ENCODE results near the gene OSBP2.
"Not testable (repeated sequence)": the region's sequence is repeated elsewhere in the genome, so short reads cannot be mapped to it uniquely, and the experiment has no call there.

DNA sequence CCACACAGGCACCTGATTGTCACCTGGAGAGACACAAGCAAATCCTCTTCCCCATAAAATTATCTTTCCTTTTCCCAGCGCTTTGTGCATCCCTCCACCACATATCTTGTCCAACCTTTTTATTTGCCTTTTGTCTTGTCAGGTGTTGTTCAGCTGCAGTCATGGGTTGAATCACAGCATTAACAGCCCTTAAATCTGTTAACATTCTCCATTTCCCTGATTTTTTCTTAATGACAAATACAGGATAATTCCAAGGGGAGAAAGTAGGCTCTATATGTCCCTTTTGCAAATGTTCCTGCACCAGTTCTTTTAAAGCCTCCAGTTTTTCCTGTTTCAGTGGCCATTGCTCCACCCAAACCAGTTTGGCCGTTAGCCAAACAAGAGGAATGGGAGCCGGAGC, 18.1 kb upstream of the OSBP2 start:
- TF ChIP-seq, protein P1, sequence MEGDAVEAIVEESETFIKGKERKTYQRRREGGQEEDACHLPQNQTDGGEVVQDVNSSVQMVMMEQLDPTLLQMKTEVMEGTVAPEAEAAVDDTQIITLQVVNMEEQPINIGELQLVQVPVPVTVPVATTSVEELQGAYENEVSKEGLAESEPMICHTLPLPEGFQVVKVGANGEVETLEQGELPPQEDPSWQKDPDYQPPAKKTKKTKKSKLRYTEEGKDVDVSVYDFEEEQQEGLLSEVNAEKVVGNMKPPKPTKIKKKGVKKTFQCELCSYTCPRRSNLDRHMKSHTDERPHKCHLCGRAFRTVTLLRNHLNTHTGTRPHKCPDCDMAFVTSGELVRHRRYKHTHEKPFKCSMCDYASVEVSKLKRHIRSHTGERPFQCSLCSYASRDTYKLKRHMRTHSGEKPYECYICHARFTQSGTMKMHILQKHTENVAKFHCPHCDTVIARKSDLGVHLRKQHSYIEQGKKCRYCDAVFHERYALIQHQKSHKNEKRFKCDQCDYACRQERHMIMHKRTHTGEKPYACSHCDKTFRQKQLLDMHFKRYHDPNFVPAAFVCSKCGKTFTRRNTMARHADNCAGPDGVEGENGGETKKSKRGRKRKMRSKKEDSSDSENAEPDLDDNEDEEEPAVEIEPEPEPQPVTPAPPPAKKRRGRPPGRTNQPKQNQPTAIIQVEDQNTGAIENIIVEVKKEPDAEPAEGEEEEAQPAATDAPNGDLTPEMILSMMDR (conservative IDR thresholded peaks at IDR 0.05; ENCODE audit: low read depth, low read length) = not testable (repeated sequence)
- not testable (repeated sequence) for TF ChIP-seq EZH2 (IDR thresholded peaks at IDR 0.05; ENCODE audit: low read length, unreplicated experiment)

Data from PC-3 (cell line).